ENCODE measurements around the gene DNAH17.

The DNAH17 gene

DNA sequence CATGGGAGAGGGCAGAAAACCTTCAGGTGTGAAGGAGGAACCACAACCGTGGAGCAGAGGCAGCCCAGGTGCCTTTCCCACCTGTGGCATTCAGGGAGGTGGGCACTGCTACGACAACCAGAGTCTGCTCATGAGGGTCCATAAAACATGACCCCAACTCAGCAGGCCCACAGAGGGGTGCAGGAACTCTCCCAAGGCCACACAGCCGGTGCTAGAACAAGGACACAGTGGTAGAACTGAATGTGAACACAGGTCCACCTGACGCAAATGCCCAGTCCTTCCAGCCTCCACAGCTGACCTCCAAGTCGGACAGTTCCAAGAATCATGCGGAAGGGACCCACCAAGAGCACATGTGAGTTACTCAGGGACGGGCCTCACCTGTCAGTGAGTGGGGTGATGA lies 76.4 kb downstream of the DNAH17 start:
- no peak overlapping the region for H3K27ac ChIP-seq (ENCODE audit: low read depth, low read length)
- no peak for TF ChIP-seq EZH2phosphoT487 (IDR thresholded peaks at IDR 0.05; ENCODE audit: borderline replicate concordance, low read length)
- TF ChIP-seq, protein P1, sequence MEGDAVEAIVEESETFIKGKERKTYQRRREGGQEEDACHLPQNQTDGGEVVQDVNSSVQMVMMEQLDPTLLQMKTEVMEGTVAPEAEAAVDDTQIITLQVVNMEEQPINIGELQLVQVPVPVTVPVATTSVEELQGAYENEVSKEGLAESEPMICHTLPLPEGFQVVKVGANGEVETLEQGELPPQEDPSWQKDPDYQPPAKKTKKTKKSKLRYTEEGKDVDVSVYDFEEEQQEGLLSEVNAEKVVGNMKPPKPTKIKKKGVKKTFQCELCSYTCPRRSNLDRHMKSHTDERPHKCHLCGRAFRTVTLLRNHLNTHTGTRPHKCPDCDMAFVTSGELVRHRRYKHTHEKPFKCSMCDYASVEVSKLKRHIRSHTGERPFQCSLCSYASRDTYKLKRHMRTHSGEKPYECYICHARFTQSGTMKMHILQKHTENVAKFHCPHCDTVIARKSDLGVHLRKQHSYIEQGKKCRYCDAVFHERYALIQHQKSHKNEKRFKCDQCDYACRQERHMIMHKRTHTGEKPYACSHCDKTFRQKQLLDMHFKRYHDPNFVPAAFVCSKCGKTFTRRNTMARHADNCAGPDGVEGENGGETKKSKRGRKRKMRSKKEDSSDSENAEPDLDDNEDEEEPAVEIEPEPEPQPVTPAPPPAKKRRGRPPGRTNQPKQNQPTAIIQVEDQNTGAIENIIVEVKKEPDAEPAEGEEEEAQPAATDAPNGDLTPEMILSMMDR (IDR thresholded peaks at IDR 0.05; ENCODE audit: low read depth, low read length, poor library complexity, severe bottlenecking): no peak
- no peaks in the 10 kb centered on the region for H4K20me1 ChIP-seq (ENCODE audit: control insufficient read depth, insufficient read depth, low read depth, low read length)

DNA sequence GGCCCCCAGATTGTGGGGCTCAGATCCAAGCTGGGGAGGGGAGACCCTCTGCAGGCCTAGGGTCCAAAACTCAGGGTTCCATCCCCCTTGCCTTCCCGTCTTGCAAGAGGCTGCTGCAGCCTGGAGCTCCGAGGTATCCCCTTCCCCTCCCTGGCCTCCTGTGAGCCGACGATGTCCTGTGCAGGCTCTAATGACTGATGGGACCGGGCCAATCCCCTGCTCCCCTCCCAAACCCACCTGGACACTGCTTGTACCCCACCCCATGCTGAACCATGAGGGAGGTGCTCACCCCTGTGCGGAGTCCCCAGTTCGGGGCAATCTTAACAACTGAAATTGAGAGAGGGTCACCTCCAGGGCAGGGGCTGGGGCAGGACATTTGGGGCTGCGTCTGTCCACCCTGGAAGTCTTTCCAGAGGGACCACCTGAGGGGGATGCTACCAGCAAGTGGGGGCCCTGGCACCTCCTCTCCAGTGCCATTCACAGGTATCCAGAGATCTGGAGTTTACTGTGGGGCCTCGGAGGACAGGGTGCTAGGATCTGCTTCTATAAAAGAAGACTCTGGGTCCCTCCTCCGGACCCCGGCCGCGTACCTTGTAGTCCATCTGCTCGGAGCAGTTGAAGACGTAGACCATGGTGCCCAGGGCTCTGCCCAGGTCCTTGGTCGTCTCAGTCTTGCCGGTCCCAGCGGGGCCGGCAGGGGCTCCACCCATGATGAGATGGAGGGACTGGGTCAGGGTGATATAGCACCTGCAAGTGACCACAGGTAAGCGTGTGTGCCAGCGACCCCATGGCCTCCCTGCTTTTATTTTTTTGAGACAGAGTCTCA lies 77.3 kb downstream of the DNAH17 start:
- H3F3A ChIP-seq (ENCODE audit: control insufficient read depth, insufficient read depth): no peaks in the 10 kb centered on the region
- H3K79me2 ChIP-seq (ENCODE audit: control insufficient read depth, low read length): no peaks in the 10 kb centered on the region
- no peak overlapping the region for H3K27ac ChIP-seq (ENCODE audit: low read depth, low read length)
- H3K9me3 ChIP-seq (ENCODE audit: control insufficient read depth, insufficient read depth, low read length): no peaks in the 10 kb centered on the region
- H4K20me1 ChIP-seq (ENCODE audit: control insufficient read depth, insufficient read depth, low read depth, low read length): no peaks in the 10 kb centered on the region
- no peaks in the 10 kb centered on the region for H3K4me1 ChIP-seq (ENCODE audit: control insufficient read depth, low read length)
- H3K27me3 ChIP-seq (ENCODE audit: control insufficient read depth, low read length): no peaks in the 10 kb centered on the region
- TF ChIP-seq, protein P1 (IDR thresholded peaks at IDR 0.05; ENCODE audit: low read depth, low read length, poor library complexity, severe bottlenecking): no peak
- TF ChIP-seq EZH2phosphoT487 (IDR thresholded peaks at IDR 0.05; ENCODE audit: borderline replicate concordance, low read length): no peak
- no peaks in the 10 kb centered on the region for H3K36me3 ChIP-seq (ENCODE audit: control insufficient read depth, low read length)
- no peaks in the 10 kb centered on the region for H3K9me2 ChIP-seq (replicated peaks; ENCODE audit: control insufficient read depth, low read length)
- no peak overlapping the region for H3K4me2 ChIP-seq (ENCODE audit: low read length)
- H3K4me3 ChIP-seq (ENCODE audit: low read length): no peak overlapping the region

More for the DNA sequence above, 76.4 kb downstream of the DNAH17 start:
- Histone ChIP-seq H3F3A (ENCODE audit: control insufficient read depth, insufficient read depth) (no peaks in the 10 kb centered on the region), H3K79me2 (ENCODE audit: control insufficient read depth, low read length) (no peaks in the 10 kb centered on the region), H3K4me3 (ENCODE audit: low read length) (no peak overlapping the region), H3K36me3 (ENCODE audit: control insufficient read depth, low read length) (no peaks in the 10 kb centered on the region), H3K4me1 (ENCODE audit: control insufficient read depth, low read length) (no peaks in the 10 kb centered on the region), H3K27me3 (ENCODE audit: control insufficient read depth, low read length) (no peaks in the 10 kb centered on the region), H3K9me2 (replicated peaks; ENCODE audit: control insufficient read depth, low read length) (no peaks in the 10 kb centered on the region), H3K4me2 (ENCODE audit: low read length) (no peak overlapping the region), H3K9me3 (ENCODE audit: control insufficient read depth, insufficient read depth, low read length) (no peaks in the 10 kb centered on the region)

DNA sequence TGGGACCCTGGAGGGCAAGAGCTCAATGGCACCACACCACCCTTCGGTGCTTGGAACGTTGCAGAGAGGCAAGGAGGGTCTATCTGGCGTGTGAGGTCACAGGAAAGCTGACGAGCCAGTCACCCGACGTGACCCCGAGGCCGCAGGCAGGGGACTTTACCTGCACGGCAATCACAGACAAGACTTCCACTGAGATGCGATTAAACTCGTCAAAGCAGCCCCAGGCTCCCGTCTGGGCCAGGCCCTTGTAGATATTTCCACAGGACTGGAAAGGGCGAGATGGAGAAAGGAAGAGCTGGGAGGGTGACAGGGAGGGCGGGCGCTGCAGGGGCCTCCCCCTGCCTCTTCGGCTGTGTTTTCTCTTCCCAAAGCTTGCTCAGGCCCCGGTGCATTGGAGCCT lies 78.3 kb downstream of the DNAH17 start:
- Histone ChIP-seq H3K27me3 (ENCODE audit: control insufficient read depth, low read length) (no peaks in the 10 kb centered on the region), H3K27ac (ENCODE audit: low read depth, low read length) (no peak overlapping the region), H4K20me1 (ENCODE audit: control insufficient read depth, insufficient read depth, low read depth, low read length) (no peaks in the 10 kb centered on the region), H3K79me2 (ENCODE audit: control insufficient read depth, low read length) (no peaks in the 10 kb centered on the region), H3K4me3 (ENCODE audit: low read length) (no peak overlapping the region), H3K9me3 (ENCODE audit: control insufficient read depth, insufficient read depth, low read length) (no peaks in the 10 kb centered on the region), H3K9me2 (replicated peaks; ENCODE audit: control insufficient read depth, low read length) (no peaks in the 10 kb centered on the region), H3K4me1 (ENCODE audit: control insufficient read depth, low read length) (no peaks in the 10 kb centered on the region), H3K4me2 (ENCODE audit: low read length) (no peak overlapping the region), H3K36me3 (ENCODE audit: control insufficient read depth, low read length) (no peaks in the 10 kb centered on the region), H3F3A (ENCODE audit: control insufficient read depth, insufficient read depth) (no peaks in the 10 kb centered on the region)
- TF ChIP-seq EZH2phosphoT487 (IDR thresholded peaks at IDR 0.05; ENCODE audit: borderline replicate concordance, low read length): no peak
- TF ChIP-seq, protein P1 (IDR thresholded peaks at IDR 0.05; ENCODE audit: low read depth, low read length, poor library complexity, severe bottlenecking): no peak

Data from DOHH2 (cell line).